Loucy (cell line): ENCODE data around the gene ANXA4.

Source experiments
- CTCF ChIP-seq: fragments of 200-600 bp; sonication (generic); conservative IDR thresholded peaks from 2 replicates; pipeline ENCODE4 v1.5.1; 2014; ENCODE audit warnings: mild to moderate bottlenecking, antibody characterized with exemption, low read length
- EZH2phosphoT487 ChIP-seq: fragments of 200-600 bp; IDR thresholded peaks from 2 replicates; pipeline ENCODE4 v1.6.1; 2018; ENCODE audit warnings: antibody characterized with exemption, mild to moderate bottlenecking, moderate library complexity, borderline replicate concordance

DNA sequence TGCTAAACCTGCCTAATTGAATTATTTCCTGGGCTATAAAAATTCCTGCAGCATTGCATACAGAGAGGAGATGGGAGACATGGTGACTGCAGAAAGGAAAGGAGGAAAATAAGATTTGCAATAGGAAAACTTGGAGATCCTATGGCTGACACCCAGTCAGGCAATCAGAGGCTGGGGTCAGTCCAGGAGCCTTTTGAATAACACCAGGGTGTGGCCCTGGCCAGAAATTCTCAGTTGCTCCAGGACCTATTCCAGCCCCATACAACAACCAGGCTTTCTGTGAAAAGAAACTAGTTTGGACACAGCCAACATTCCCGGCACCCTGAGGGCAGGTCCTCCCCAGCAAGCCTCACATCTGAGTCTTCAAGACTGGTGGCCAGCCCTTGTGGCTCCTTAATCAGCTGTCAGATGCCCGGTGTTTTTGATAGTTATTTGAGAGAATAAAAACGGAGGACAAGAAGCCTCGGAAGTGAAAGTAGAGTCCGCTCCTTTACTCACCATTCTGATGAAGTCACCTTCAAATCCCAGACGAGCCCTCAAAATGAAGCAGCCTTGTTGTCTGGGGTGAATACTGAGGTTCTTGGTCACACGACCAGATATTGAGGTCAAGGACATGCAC lies 56.5 kb downstream of the ANXA4 start:
- TF ChIP-seq CTCF (no peak), EZH2phosphoT487 (no peak)
